ENCODE results near the gene SLC25A21. TPM values are rescaled to one million over a fixed set of nuclear protein-coding genes. Genes with fewer than 3 reads are reported as not detected.

The SLC25A21 gene
- total and polyA plus RNA-seq, 4 donors, result 0.65 to 1.4 (median 1.3) TPM; not detected in 1

DNA sequence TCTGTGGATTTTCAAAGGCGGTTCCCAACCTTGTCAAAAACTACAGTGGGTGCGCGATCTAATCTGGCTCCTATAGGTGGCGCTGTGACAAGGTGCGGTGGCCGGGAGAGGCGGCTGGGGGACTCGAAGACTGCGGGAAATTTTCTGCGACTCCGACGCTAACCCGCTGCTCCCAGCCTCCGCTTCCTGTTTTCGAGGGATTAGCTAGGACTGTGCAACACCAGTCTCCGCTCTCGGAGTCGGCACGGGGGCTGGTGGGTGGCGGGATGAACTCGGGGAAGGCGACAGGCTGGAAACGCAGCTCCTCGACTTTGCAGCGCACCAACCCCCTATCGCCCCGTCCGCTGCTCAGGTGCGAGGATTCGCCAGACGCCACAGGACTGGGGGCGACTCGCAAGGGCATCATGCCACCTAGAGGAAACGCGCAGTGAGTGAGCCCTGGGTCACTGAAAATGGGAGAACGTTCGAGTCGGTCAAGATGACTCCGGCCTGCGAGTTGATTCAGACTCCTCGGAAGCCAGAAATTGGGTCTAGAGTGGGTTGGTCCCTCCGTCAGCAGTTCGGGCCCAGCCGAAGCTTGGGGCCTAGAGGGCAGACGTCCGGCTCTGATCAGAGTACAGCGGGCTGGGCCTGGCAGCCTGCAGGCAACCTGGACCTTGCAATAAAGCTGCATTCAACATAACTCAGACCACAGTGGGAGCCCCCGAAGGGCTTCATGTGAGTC is 516.3 kb downstream of the SLC25A21 start:
- DNase-seq (peak in 1 of 2 donors; percentile 76), ATAC-seq (ENCODE audit: low FRiP score) (no peak)
- Histone ChIP-seq H3K27ac (ENCODE audit: low read depth in 1 of 2, low read length in 2 of 2) (no peak overlapping the region), H3K36me3 (ENCODE audit: control insufficient read depth in 1 of 2, insufficient read depth in 2 of 2, low read length in 1 of 2) (no peaks in the 10 kb centered on the region), H3K4me3 (ENCODE audit: low read length in 2 of 2) (no peak overlapping the region), H3K27me3 (ENCODE audit: control insufficient read depth in 1 of 2, insufficient read depth in 2 of 2, low read length in 1 of 2) (peaks cover 0 to 6% of the 10 kb centered on the region in 2 donors), H3K9me3 (ENCODE audit: control insufficient read depth, low read length) (peaks cover 3% of the 10 kb centered on the region), H3K4me1 (ENCODE audit: control insufficient read depth in 1 of 2, insufficient read depth in 2 of 2, low read length in 2 of 2) (no peaks in the 10 kb centered on the region)
- WGBS, 2 donors, result 6 to 9% methylated on average over 48 of the region's 48 CpGs
- intact Hi-C loops (cut with DNase I), result no loop called here

DNA sequence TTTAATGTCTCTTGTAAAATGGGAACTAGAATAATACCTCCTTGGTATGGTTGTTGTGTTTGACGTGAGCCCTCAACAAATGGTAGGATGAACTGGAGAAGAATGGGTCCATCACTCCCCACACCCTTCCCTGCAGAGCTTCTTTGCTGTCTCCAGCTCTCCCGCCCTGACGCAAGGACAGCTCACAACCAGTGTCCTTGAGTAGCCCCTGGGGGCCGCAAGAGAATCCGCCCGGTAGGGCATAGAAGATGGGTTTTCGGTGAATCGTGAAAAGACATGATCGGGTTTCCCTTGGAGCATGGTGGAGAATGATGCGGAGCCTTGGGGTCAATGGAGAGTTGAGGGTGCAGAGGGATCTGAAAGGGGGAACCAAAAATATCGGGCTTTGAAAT is 516.8 kb downstream of the SLC25A21 start:
- no peaks in the 10 kb centered on the region for H3K4me1 ChIP-seq (ENCODE audit: control insufficient read depth in 1 of 2, insufficient read depth in 2 of 2, low read length in 2 of 2)
- H3K27me3 ChIP-seq (ENCODE audit: control insufficient read depth in 1 of 2, insufficient read depth in 2 of 2, low read length in 1 of 2), result peaks cover 0 to 6% of the 10 kb centered on the region in 2 donors
- H3K27ac ChIP-seq (ENCODE audit: low read depth in 1 of 2, low read length in 2 of 2), result no peak overlapping the region
- no peak for DNase-seq
- peaks cover 3% of the 10 kb centered on the region for H3K9me3 ChIP-seq (ENCODE audit: control insufficient read depth, low read length)
- H3K4me3 ChIP-seq (ENCODE audit: low read length in 2 of 2), result no peak overlapping the region
- H3K36me3 ChIP-seq (ENCODE audit: control insufficient read depth in 1 of 2, insufficient read depth in 2 of 2, low read length in 1 of 2), result no peaks in the 10 kb centered on the region
- intact Hi-C loops (cut with DNase I), result no loop called here
- no peak for ATAC-seq (ENCODE audit: low FRiP score)
- 21 to 27% methylated on average over 11 of the region's 11 CpGs for WGBS, 2 donors

DNA sequence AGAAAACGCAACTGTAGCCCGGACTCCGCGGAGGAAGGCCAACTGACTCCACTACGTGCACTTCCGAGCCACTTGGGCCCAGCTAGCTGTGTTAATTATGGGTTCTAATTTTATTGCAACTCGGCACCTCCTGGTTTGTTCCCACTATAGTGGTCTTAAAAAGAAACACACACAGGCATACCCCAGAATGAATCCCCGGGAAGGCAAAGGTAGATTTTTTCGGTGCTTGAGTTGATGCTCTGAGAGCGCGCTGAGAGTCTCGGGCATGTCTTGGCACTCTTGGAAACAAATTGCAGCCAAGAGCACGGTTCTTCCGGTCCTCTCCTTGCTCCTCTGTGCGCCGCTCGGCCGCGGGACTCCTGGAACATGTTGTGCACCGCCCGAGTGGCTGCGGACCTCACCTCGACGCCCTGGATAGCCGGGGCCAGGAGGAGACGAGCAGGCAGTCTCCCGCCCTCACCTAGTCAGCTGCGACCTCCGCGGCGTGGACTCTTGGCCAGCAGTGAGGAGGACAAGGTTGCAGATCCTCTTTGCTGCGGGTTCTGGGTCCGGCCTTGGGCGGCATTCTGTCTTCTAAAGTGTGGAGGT is 517.5 kb downstream of the SLC25A21 start:
- H3K4me1 ChIP-seq (ENCODE audit: control insufficient read depth in 1 of 2, insufficient read depth in 2 of 2, low read length in 2 of 2), result no peaks in the 10 kb centered on the region
- H3K4me3 ChIP-seq (ENCODE audit: low read length in 2 of 2), result no peak overlapping the region
- no peaks in the 10 kb centered on the region for H3K36me3 ChIP-seq (ENCODE audit: control insufficient read depth in 1 of 2, insufficient read depth in 2 of 2, low read length in 1 of 2)
- no peak for DNase-seq
- H3K27ac ChIP-seq (ENCODE audit: low read depth in 1 of 2, low read length in 2 of 2), result no peak overlapping the region
- intact Hi-C loops (cut with DNase I), result no loop called here
- 19 to 21% methylated on average over 34 of the region's 34 CpGs for WGBS, 2 donors
- peaks cover 3% of the 10 kb centered on the region for H3K9me3 ChIP-seq (ENCODE audit: control insufficient read depth, low read length)
- no peak for ATAC-seq (ENCODE audit: low FRiP score)
- peaks cover 0 to 6% of the 10 kb centered on the region in 2 donors for H3K27me3 ChIP-seq (ENCODE audit: control insufficient read depth in 1 of 2, insufficient read depth in 2 of 2, low read length in 1 of 2)

DNA sequence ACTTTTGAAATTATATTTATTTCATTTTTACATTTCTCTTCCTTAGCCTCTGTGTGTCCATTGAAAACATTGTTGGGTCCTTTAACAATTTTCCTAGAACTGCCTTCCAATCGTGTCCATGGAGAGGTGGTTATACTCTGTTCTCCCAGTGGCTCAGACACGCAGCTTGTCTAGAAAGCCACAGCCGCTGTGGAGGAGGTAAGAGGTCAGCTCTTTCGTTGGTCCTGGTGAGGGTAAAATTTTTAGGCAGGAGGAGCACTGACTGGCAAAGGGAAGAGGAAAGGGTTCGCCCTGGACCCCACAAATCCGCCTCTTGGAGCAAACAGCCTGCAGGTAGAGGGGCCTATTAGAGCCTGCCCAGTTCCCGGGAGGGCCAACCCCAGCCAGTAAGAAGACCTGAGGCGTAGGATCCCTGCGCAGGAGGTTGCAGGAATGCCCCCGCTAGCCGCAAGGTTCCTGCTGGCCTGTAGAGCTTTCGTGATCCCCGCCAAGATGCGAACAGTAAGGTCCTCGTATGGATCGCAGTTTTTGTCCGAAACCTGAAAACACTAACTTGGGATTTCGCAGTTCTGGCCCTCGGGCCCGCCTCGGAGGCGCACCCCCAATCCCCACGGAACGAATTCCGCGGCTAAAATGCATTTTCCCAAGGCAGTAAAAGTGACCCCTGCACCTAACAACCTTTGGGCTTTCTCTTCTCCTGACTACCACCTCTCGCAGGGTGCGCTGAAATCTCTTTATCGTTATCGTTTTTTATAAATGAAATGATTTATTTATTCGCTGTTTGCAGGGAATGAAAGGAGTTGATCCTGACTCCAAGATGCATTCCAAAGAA is 518.2 kb downstream of the SLC25A21 start:
- intact Hi-C loops (cut with DNase I), result no loop called here
- Histone ChIP-seq H3K27me3 (ENCODE audit: control insufficient read depth in 1 of 2, insufficient read depth in 2 of 2, low read length in 1 of 2) (peaks cover 0 to 7% of the 10 kb centered on the region in 2 donors), H3K4me1 (ENCODE audit: control insufficient read depth in 1 of 2, insufficient read depth in 2 of 2, low read length in 2 of 2) (no peaks in the 10 kb centered on the region)

DNA sequence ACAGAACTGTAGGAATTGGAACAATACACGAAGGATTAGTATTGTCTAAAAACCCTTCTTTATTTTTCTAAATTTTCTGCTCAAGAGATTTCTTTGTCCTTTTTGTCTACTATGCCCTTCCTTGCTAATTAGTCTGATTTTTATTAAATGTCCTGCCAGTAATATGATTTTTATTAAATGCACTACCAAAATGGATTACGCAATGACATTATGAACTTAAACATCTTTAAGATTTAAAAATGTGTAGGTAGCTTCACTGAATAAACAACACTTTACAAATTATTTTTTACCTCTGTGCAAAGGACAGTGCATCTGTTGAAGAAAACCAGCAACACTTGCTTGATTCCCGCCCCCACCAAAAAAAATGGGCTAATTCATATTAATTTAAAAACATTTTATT is 519.0 kb downstream of the SLC25A21 start:
- Histone ChIP-seq H3K36me3 (ENCODE audit: control insufficient read depth in 1 of 2, insufficient read depth in 2 of 2, low read length in 1 of 2) (no peaks in the 10 kb centered on the region), H3K9me3 (ENCODE audit: control insufficient read depth, low read length) (peaks cover 3% of the 10 kb centered on the region), H3K4me1 (ENCODE audit: control insufficient read depth in 1 of 2, insufficient read depth in 2 of 2, low read length in 2 of 2) (no peaks in the 10 kb centered on the region), H3K4me3 (ENCODE audit: low read length in 2 of 2) (no peak overlapping the region), H3K27ac (ENCODE audit: low read depth in 1 of 2, low read length in 2 of 2) (no peak overlapping the region), H3K27me3 (ENCODE audit: control insufficient read depth in 1 of 2, insufficient read depth in 2 of 2, low read length in 1 of 2) (peaks cover 0 to 7% of the 10 kb centered on the region in 2 donors)
- no peak for ATAC-seq (ENCODE audit: low FRiP score)
- intact Hi-C loops (cut with DNase I), result no loop called here
- 65 to 71% methylated on average over 3 of the region's 3 CpGs for WGBS, 2 donors
- DNase-seq, result no peak

More for the DNA sequence above, 518.2 kb downstream of the SLC25A21 start:
- H3K4me3 ChIP-seq (ENCODE audit: low read length in 2 of 2), result no peak overlapping the region
- WGBS, 2 donors, result 20 to 23% methylated on average over 31 of the region's 31 CpGs
- DNase-seq, result no peak
- no peak overlapping the region for H3K27ac ChIP-seq (ENCODE audit: low read depth in 1 of 2, low read length in 2 of 2)
- ATAC-seq (ENCODE audit: low FRiP score), result no peak
- no peaks in the 10 kb centered on the region for H3K36me3 ChIP-seq (ENCODE audit: control insufficient read depth in 1 of 2, insufficient read depth in 2 of 2, low read length in 1 of 2)
- H3K9me3 ChIP-seq (ENCODE audit: control insufficient read depth, low read length), result peaks cover 3% of the 10 kb centered on the region

DNA sequence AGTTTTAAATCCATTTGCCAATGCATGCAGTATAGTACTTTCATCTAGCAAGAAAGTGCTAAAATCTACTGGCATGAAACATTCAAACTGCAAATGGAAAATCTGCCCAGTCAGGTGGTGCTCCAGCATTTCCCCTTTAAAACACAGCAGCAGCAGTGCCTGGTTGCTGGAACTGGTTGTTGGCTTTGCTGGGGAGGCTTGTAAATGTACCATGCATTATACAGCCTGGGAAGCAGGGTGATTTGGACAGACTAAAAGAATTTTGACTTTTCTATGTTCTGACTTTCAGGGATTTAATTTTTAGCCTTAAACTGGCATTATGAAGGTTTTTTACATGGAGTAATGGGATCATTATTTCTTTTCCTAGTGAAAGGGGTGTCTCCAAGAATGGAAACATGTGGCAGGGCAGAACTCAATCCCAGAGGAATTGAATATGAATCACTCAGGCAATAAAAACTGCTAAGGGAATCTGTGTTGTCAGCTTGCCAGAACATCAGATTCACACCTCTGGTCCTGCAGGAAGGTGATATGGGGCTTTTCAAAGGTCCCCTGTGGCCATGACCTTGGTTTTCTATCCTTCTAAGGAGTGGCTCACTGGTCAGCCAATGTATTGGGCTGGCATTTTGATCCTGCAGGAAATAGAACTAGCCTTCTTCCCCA is 519.7 kb downstream of the SLC25A21 start:
- no peak overlapping the region for H3K4me3 ChIP-seq (ENCODE audit: low read length in 2 of 2)
- peaks cover 0 to 7% of the 10 kb centered on the region in 2 donors for H3K27me3 ChIP-seq (ENCODE audit: control insufficient read depth in 1 of 2, insufficient read depth in 2 of 2, low read length in 1 of 2)
- intact Hi-C loops (cut with DNase I), result no loop called here

DNA sequence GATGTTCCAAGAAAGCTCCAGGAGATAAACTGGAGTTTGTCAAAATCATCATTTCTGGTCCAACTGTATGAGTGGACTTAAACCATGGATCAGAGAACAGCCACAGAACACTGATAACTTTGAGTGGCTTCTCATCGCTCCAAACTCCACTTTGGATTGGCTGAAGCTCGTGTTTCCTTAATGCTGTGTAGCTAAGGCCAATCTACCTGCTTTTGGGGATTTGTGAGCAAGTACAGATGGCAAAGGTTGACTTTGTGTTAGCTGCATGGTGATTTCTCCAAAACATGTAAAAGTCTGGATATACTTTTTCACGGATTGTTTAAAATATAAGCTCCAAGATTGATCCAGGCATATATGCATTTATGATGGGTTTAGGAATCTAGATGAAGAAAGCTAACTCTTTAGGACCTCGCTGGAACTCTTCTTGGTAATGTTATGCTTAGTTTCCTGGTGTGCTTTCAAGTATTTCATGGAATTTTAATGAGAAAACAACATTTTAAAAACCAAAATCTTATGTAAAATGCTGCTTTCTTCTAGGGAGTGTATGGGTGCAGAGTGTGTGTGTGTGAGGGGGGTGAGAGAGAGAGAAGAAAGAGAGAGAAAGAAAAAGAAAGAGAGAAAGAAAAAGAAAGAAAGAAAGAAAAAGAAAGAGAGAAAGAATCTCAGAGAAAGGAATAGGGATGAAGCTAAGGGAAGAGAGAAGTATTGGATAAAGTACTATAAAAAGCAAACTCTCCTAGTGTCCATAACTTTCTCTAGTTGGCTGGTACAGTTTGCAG is 522.3 kb downstream of the SLC25A21 start:
- Histone ChIP-seq H3K4me3 (ENCODE audit: low read length in 2 of 2) (no peak overlapping the region), H3K36me3 (ENCODE audit: control insufficient read depth in 1 of 2, insufficient read depth in 2 of 2, low read length in 1 of 2) (no peaks in the 10 kb centered on the region), H3K4me1 (ENCODE audit: control insufficient read depth in 1 of 2, insufficient read depth in 2 of 2, low read length in 2 of 2) (no peaks in the 10 kb centered on the region), H3K27ac (ENCODE audit: low read depth in 1 of 2, low read length in 2 of 2) (no peak overlapping the region), H3K9me3 (ENCODE audit: control insufficient read depth, low read length) (peaks cover 3% of the 10 kb centered on the region), H3K27me3 (ENCODE audit: control insufficient read depth in 1 of 2, insufficient read depth in 2 of 2, low read length in 1 of 2) (peaks cover 0 to 4% of the 10 kb centered on the region in 2 donors)
- WGBS, 2 donors, result 64 to 77% methylated on average over 4 of the region's 4 CpGs
- ATAC-seq (ENCODE audit: low FRiP score) (no peak), DNase-seq (no peak)
- intact Hi-C loops (cut with DNase I), result loop anchor here (5.0 to 10.0 kb wide), 2 partner anchors 292 to 295 kb away; no protein-coding TSS in a partner anchor

More for the DNA sequence above, 519.7 kb downstream of the SLC25A21 start:
- DNase-seq, result no peak
- Histone ChIP-seq H3K4me1 (ENCODE audit: control insufficient read depth in 1 of 2, insufficient read depth in 2 of 2, low read length in 2 of 2) (no peaks in the 10 kb centered on the region), H3K9me3 (ENCODE audit: control insufficient read depth, low read length) (peaks cover 3% of the 10 kb centered on the region), H3K36me3 (ENCODE audit: control insufficient read depth in 1 of 2, insufficient read depth in 2 of 2, low read length in 1 of 2) (no peaks in the 10 kb centered on the region), H3K27ac (ENCODE audit: low read depth in 1 of 2, low read length in 2 of 2) (no peak overlapping the region)
- no peak for ATAC-seq (ENCODE audit: low FRiP score)

Data from aorta (tissue), 5 donors.